BE2C (cell line): ENCODE results near the gene PLXDC1.
A peak's percentile ranks its signal among the peaks of the same experiment; 100 is the strongest.

ENCODE experiments used
- DNase-seq: peaks from one replicate; pipeline ENCODE4 v3.0.0-alpha.2; 2020
- H3K27me3 ChIP-seq: fragments of 250-450 bp; sonication (Bioruptor Pico); 2 replicates; pipeline ENCODE4 v1.5.1; 2020; ENCODE audit warnings: mild to moderate bottlenecking
- H3K36me3 ChIP-seq: fragments of 250-450 bp; sonication (Bioruptor Pico); 2 replicates; pipeline ENCODE4 v1.5.1; 2020; ENCODE audit warnings: mild to moderate bottlenecking
- H3K4me1 ChIP-seq: fragments of 250-450 bp; sonication (Bioruptor Pico); 2 replicates; pipeline ENCODE4 v1.5.1; 2020
- H3K4me3 ChIP-seq: 2 replicates; pipeline ENCODE4 v1.5.1; 2011; ENCODE audit warnings: low read depth, low read length
- H3K9me3 ChIP-seq: fragments of 250-450 bp; sonication (Bioruptor Pico); 2 replicates; pipeline ENCODE4 v1.5.1; 2020
- CTCF ChIP-seq: IDR thresholded peaks from 2 replicates; pipeline ENCODE4 v1.5.1; 2012; ENCODE audit warnings: mild to moderate bottlenecking, low read depth, low read length

The PLXDC1 gene

GRCh38 chr17:39092692-39093230, 58.7 kb downstream of the PLXDC1 start:
- Histone ChIP-seq H3K4me3 (no peak overlapping the region), H3K36me3 (no peaks in the 10 kb centered on the region), H3K27me3 (no peaks in the 10 kb centered on the region), H3K9me3 (no peaks in the 10 kb centered on the region), H3K4me1 (no peaks in the 10 kb centered on the region; the same call in 1 of the 2 replicates)
- DNase-seq, result no peak
- no peak for TF ChIP-seq CTCF

- DNase-seq, result no peak
- Histone ChIP-seq H3K9me3 (no peaks in the 10 kb centered on the region), H3K4me1 (no peaks in the 10 kb centered on the region; the same call in 1 of the 2 replicates), H3K27me3 (no peaks in the 10 kb centered on the region), H3K4me3 (no peak overlapping the region), H3K36me3 (no peaks in the 10 kb centered on the region)
- no peak for TF ChIP-seq CTCF
These were observed 60.4 kb downstream of the PLXDC1 start for GRCh38 chr17:39090908-39091665.

GRCh38 chr17:39090400-39090799, 61.0 kb downstream of the PLXDC1 start:
- Histone ChIP-seq H3K9me3 (no peaks in the 10 kb centered on the region), H3K36me3 (no peaks in the 10 kb centered on the region), H3K4me3 (no peak overlapping the region), H3K27me3 (no peaks in the 10 kb centered on the region), H3K4me1 (no peaks in the 10 kb centered on the region; the same call in 1 of the 2 replicates)
- DNase-seq, result no peak
- no peak for TF ChIP-seq CTCF

- TF ChIP-seq CTCF, result no peak
- H3K27me3 ChIP-seq, result no peaks in the 10 kb centered on the region
- H3K36me3 ChIP-seq, result no peaks in the 10 kb centered on the region
- peak; percentile 27 for DNase-seq
- H3K4me3 ChIP-seq, result no peak overlapping the region
- no peaks in the 10 kb centered on the region for H3K9me3 ChIP-seq
- H3K4me1 ChIP-seq, result no peaks in the 10 kb centered on the region; the same call in 1 of the 2 replicates
These were observed 66.9 kb downstream of the PLXDC1 start for GRCh38 chr17:39084558-39084957.

GRCh38 chr17:39083270-39083669, 68.2 kb downstream of the PLXDC1 start:
- no peaks in the 10 kb centered on the region for H3K4me1 ChIP-seq
- no peak for TF ChIP-seq CTCF
- no peaks in the 10 kb centered on the region for H3K36me3 ChIP-seq
- H3K9me3 ChIP-seq, result no peaks in the 10 kb centered on the region
- H3K27me3 ChIP-seq, result no peaks in the 10 kb centered on the region
- DNase-seq, result no peak
- H3K4me3 ChIP-seq, result no peak overlapping the region

- no peak for DNase-seq
- Histone ChIP-seq H3K27me3 (no peaks in the 10 kb centered on the region), H3K9me3 (no peaks in the 10 kb centered on the region), H3K4me1 (no peaks in the 10 kb centered on the region), H3K4me3 (no peak overlapping the region), H3K36me3 (no peaks in the 10 kb centered on the region)
- no peak for TF ChIP-seq CTCF
These were observed 69.0 kb downstream of the PLXDC1 start for GRCh38 chr17:39082482-39082881.
